GM12878 (cell line): ENCODE results near the gene SERTAD2. TPM values are rescaled to one million over a fixed set of nuclear protein-coding genes. Genes with fewer than 3 reads are reported as not detected.

ENCODE experiments used
- ATAC-seq: fragments of 200-7000 bp; cut with Tn5 transposase; 3 replicates; pipeline ENCODE4 v1.9.1; 2020; ENCODE audit warnings: mild to moderate bottlenecking, moderate library complexity
- BruUV-seq: library from RNA; stranded (reverse); fragments of 400-500 nt; replicated peaks from 2 replicates; lab custom pipeline; 2021; lab: Mats Ljungman, UMichigan
- CTCF ChIA-PET: fragments of 300-600 bp; sonication (Branson Sonifier 250); formaldehyde crosslinking; extraction: SDS; loops from one replicate; lab custom pipeline; 2021; ENCODE audit warnings: inconsistent platforms; lab: Yijun Ruan, JAX
- POLR2A ChIA-PET: fragments of 350-600 bp; formaldehyde crosslinking; extraction: SDS; loops from one replicate; lab custom pipeline; 2021; ENCODE audit warnings: inconsistent platforms; lab: Charles Lee
- RAD21 ChIA-PET: fragments of 300-600 bp; sonication (Branson Sonifier 250); formaldehyde crosslinking; loops from one replicate; lab custom pipeline; 2023; ENCODE audit warnings: antibody characterized with exemption; ENCODE audit not compliant: unreplicated experiment; lab: Charles Lee
- SMC1A ChIA-PET: fragments of 300-600 bp; sonication (Branson Sonifier 250); formaldehyde crosslinking; loops from one replicate; lab custom pipeline; 2023; ENCODE audit not compliant: unreplicated experiment, uncharacterized antibody; lab: Charles Lee
- DNase-seq: peaks from one replicate; pipeline ENCODE4 v3.0.0-alpha.2; 2011; ENCODE audit warnings: low read depth, low spot score
- FAIRE-seq: peaks from 3 replicates; lab custom pipeline; 2011; peaks lifted over from hg19 to GRCh38; lab: Jason Lieb, UNC
- H2AFZ ChIP-seq: 2 replicates; pipeline ENCODE4 v1.6.0; 2011; ENCODE audit warnings: low read depth, low read length, control low read depth; ENCODE audit not compliant: control insufficient read depth
- H3K27ac ChIP-seq: 2 replicates; pipeline ENCODE4 v1.5.1; 2011; ENCODE audit warnings: control low read depth; ENCODE audit not compliant: control insufficient read depth, insufficient read depth
- H3K27me3 ChIP-seq, 2 experiments: replicated peaks in 1 of 2; 2 replicates each; pipeline versions ENCODE4 v1.6.0 to v1.6.1; 2011; ENCODE audit warnings: low read length in 1 of 2; ENCODE audit not compliant: control insufficient read depth in 2 of 2, insufficient read depth in 2 of 2
- H3K36me3 ChIP-seq, 2 experiments: 2 replicates each; pipeline ENCODE4 v1.5.1; 2011; ENCODE audit warnings: low read length in 1 of 2; ENCODE audit not compliant: control insufficient read depth in 2 of 2, insufficient read depth in 2 of 2
- H3K4me1 ChIP-seq: 2 replicates; pipeline ENCODE4 v1.6.1; 2011; ENCODE audit warnings: mild to moderate bottlenecking, low read length, moderate library complexity, mixed read lengths; ENCODE audit not compliant: control insufficient read depth, insufficient read depth
- H3K4me2 ChIP-seq: 2 replicates; pipeline ENCODE4 v1.6.0; 2011; ENCODE audit warnings: control low read depth; ENCODE audit not compliant: control insufficient read depth, insufficient read depth
- H3K4me3 ChIP-seq: fragments of 200-600 bp; sonication (generic); 2 replicates; pipeline ENCODE4 v1.5.1; 2016
- H3K79me2 ChIP-seq: 2 replicates; pipeline ENCODE4 v1.6.0; 2011; ENCODE audit warnings: low read length; ENCODE audit not compliant: control insufficient read depth, insufficient read depth
- H3K9ac ChIP-seq: 2 replicates; pipeline ENCODE4 v1.8.0; 2011; ENCODE audit warnings: low read length, control low read depth, mixed read lengths; ENCODE audit not compliant: control insufficient read depth, insufficient read depth
- H3K9me3 ChIP-seq: replicated peaks from 3 replicates; pipeline ENCODE4 v1.5.1; 2011; ENCODE audit warnings: mild to moderate bottlenecking, low read length; ENCODE audit not compliant: control insufficient read depth, insufficient read depth
- H4K20me1 ChIP-seq: 2 replicates; pipeline ENCODE4 v1.6.0; 2011; ENCODE audit not compliant: control insufficient read depth, insufficient read depth
- CHD1 ChIP-seq: IDR thresholded peaks from 2 replicates; pipeline ENCODE4 v1.6.1; 2012; ENCODE audit warnings: low read depth, low read length, improper control_type of control experiment
- EGR1 ChIP-seq, 2 experiments: IDR thresholded peaks; 1 replicate in 1 of 2; 2 replicates in 1 of 2; pipeline ENCODE4 v1.6.1; 2011 to 2012; ENCODE audit warnings: low read depth in 2 of 2, low read length in 2 of 2, borderline replicate concordance in 1 of 2, mild to moderate bottlenecking in 1 of 2, moderate library complexity in 1 of 2
- HDGF ChIP-seq: fragments of 450-650 bp; IDR thresholded peaks from 2 replicates; pipeline ENCODE4 v1.6.1; 2016; ENCODE audit warnings: antibody characterized with exemption
- MTA2 ChIP-seq: fragments of 450-650 bp; IDR thresholded peaks from 2 replicates; pipeline ENCODE4 v1.6.1; 2016; ENCODE audit warnings: low read depth, mild to moderate bottlenecking, moderate library complexity
- NFXL1 ChIP-seq: fragments of 450-650 bp; IDR thresholded peaks from 2 replicates; pipeline ENCODE4 v1.6.1; 2017; ENCODE audit warnings: antibody characterized with exemption, mild to moderate bottlenecking, borderline replicate concordance
- WGBS: methylation state at CpG from one replicate; pipeline ENCODE4 v1.1.6; 2016; ENCODE audit warnings: low lambda C conversion rate; ENCODE audit not compliant: insufficient replicate concordance, insufficient coverage; ENCODE audit errors: missing lambda C conversion rate; 5-methylcytosine and 5-hydroxymethylcytosine counted together
- in situ Hi-C: fragments of 300-500 bp; cut with MboI; formaldehyde crosslinking; loops from 9 replicates; pipeline ENCODE4 v1.14.3; 2018; ENCODE audit warnings: mixed read lengths
- intact Hi-C: fragments of 100-400 bp; cut with micrococcal nuclease; formaldehyde crosslinking; loops from one replicate; pipeline ENCODE4 v1.14.2; 2022; ENCODE audit not compliant: unreplicated experiment
- polyA plus RNA-seq, 11 experiments: library from polyadenylated mRNA; depleted of rRNA in 4 of 11; unstranded in 6 of 11; stranded (reverse) in 5 of 11; fragments of >200 nt; fragmentation: Nextera tagmentation in 4 of 11; fragmentation: Illumina TruSeq in 1 of 11; extraction: Ambion mirVana in 4 of 11; extraction: Trizol in 1 of 11; gene quantifications; 1 replicate in 1 of 11; 2 replicates in 10 of 11; pipeline versions ENCODE4 v1.2.1 to v1.2.3, GENCODE V29; 2011 to 2016; ENCODE audit warnings: inconsistent platforms in 2 of 11, missing spikeins in 2 of 11, low read depth in 1 of 11
- total RNA-seq, 4 experiments: library from RNA; depleted of rRNA in 3 of 4; stranded (reverse); fragments of >200 nt in 3 of 4; fragmentation: Illumina TruSeq in 1 of 4; extraction: Trizol in 1 of 4; gene quantifications; 2 replicates each; pipeline versions ENCODE4 v1.2.1 to v1.2.3, GENCODE V29; 2013 to 2021
- TF ChIP-seq, protein P1 (sequence below): fragments of 450-650 bp; IDR thresholded peaks from 2 replicates; pipeline ENCODE4 v1.6.1; 2017; ENCODE audit warnings: low read depth, mild to moderate bottlenecking, moderate library complexity

SERTAD2 gene
- total and polyA plus RNA-seq, 10 of the 15 experiments (the other 5 are each of a cell fraction or from before 2014, with no cell fraction given), result 7.9 to 28.7 (median 20.1) TPM

DNA sequence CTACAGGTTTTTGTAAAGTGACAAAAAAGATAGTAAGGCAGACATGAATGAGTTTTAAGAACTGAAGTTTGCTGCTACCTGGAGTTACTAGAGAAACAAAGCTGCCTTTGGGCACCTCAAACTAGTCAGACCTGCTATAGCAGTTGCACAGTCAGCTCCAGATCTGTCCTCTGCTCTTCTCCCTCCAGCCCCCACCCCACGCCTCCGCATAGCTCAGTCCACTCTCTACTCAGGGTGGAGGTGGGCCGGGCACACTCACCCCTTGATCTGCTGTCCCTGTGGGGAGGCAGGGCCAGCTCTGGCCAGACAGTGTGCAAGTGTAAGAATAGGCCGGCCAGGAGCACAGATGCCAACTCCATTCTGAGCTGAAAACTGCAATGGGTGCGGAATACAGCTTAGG, 4.1 kb downstream of the SERTAD2 start:
- in situ Hi-C loops, result loop anchor here (10.0 kb wide), 1 partner anchor 185 kb away; no protein-coding TSS in a partner anchor

DNA sequence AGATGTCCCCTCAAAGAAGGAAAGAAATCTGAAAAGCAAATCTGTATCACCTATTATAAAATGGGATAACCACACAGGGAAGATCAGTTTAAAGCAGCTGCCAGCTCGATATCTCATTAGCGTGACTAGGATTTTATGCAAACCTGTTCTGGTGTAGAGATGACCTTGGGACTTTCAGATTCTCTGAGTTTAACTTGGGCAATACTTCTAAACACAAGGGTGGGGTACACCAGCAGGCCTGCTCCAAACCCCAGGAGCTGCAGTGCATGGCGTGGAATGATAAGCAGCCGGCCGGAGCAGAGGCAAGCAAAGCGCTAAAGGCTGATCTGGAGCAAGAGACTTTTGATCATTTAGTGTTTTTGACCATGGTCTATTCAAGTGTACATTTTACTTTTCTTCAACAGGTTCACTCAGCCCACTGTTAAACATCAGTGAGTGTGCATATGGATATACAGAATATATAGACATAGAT, 4.7 kb downstream of the SERTAD2 start:
- intact Hi-C loops, result loop anchor here (5.0 kb wide), 1 partner anchor 393 kb away; no protein-coding TSS in a partner anchor

More for the DNA sequence above, 4.1 kb downstream of the SERTAD2 start:
- no peak for DNase-seq
- Histone ChIP-seq H4K20me1 (0 out of 2 replicates have a peak, but pooled peaks cover 4% of the 10 kb centered on the region), H2AFZ (no peak overlapping the region), H3K79me2 (peaks cover 98% of the 10 kb centered on the region), H3K27ac (peak overlapping the region; percentile 77), H3K9ac (peak overlapping the region; percentile 52), H3K4me2 (peak overlapping the region; percentile 82), H3K4me3 (peak overlapping the region; percentile 72; the same call in 1 of the 2 replicates), H3K27me3 (no peaks in the 10 kb centered on the region), H3K9me3 (no peaks in the 10 kb centered on the region), H3K36me3 (no peaks in the 10 kb centered on the region), H3K4me1 (peaks cover 14% of the 10 kb centered on the region)
- ChIA-PET CTCF (interaction anchor here (0.6 to 14.2 kb wide), 23 partner anchors 13 to 319 kb away, joined by 3 to 154 read pairs (median 10); partner anchors contain the start of gene AFTPH), RAD21 (interaction anchor here (0.7 to 15.4 kb wide), 36 partner anchors 11 to 405 kb away, joined by 3 to 514 read pairs (median 6); partner anchors contain the start of gene AFTPH), POLR2A (interaction anchor here (0.5 to 11.4 kb wide), 26 partner anchors 9 to 265 kb away, joined by 3 to 195 read pairs (median 6); no protein-coding TSS in a partner anchor), SMC1A (interaction anchor here (0.9 to 33.0 kb wide), 37 partner anchors 9 to 389 kb away, joined by 3 to 945 read pairs (median 4); no protein-coding TSS in a partner anchor)
- BruUV-seq, result no TSS peak
- peak; percentile 31 for ATAC-seq
- TF ChIP-seq NFXL1 (no peak), CHD1 (0 out of 2 replicates have a peak, but pooled peaks have one; percentile 42), HDGF (peak; percentile 43; the same call in 1 of the 2 replicates)
- WGBS, result 23% methylated on average over 5 of the region's 5 CpGs
- no peak for FAIRE-seq
- intact Hi-C loops, result loop anchor here (5.0 kb wide), 3 partner anchors 268 to 393 kb away; partner anchors contain the start of gene SLC1A4

More for the DNA sequence above, 4.7 kb downstream of the SERTAD2 start:
- ATAC-seq, result peak; percentile 8
- no peak for DNase-seq
- H3K4me1 ChIP-seq, result peaks cover 14% of the 10 kb centered on the region
- ChIA-PET POLR2A (interaction anchor here (0.5 to 11.4 kb wide), 24 partner anchors 8 to 266 kb away, joined by 3 to 195 read pairs (median 8); no protein-coding TSS in a partner anchor), CTCF (interaction anchor here (0.6 to 14.2 kb wide), 23 partner anchors 10 to 318 kb away, joined by 3 to 154 read pairs (median 10); partner anchors contain the start of gene AFTPH), RAD21 (interaction anchor here (0.7 to 15.4 kb wide), 36 partner anchors 11 to 406 kb away, joined by 3 to 514 read pairs (median 6); partner anchors contain the start of gene AFTPH), SMC1A (interaction anchor here (0.6 to 33.0 kb wide), 40 partner anchors 9 to 389 kb away, joined by 3 to 945 read pairs (median 4); no protein-coding TSS in a partner anchor)
- no peaks in the 10 kb centered on the region for H3K9me3 ChIP-seq
- H3K27me3 ChIP-seq, result no peaks in the 10 kb centered on the region
- BruUV-seq, result no TSS peak
- peak overlapping the region; percentile 72 for H3K4me3 ChIP-seq
- TF ChIP-seq, protein P1, sequence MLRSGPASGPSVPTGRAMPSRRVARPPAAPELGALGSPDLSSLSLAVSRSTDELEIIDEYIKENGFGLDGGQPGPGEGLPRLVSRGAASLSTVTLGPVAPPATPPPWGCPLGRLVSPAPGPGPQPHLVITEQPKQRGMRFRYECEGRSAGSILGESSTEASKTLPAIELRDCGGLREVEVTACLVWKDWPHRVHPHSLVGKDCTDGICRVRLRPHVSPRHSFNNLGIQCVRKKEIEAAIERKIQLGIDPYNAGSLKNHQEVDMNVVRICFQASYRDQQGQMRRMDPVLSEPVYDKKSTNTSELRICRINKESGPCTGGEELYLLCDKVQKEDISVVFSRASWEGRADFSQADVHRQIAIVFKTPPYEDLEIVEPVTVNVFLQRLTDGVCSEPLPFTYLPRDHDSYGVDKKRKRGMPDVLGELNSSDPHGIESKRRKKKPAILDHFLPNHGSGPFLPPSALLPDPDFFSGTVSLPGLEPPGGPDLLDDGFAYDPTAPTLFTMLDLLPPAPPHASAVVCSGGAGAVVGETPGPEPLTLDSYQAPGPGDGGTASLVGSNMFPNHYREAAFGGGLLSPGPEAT, result 0 out of 2 replicates have a peak, but pooled peaks have one; percentile 38
- TF ChIP-seq EGR1 (IDR thresholded peaks at IDR 0.05; ENCODE audit: borderline replicate concordance in 1 of 2, low read depth in 2 of 2, low read length in 2 of 2) (no peak), MTA2 (0 out of 2 replicates have a peak, but pooled peaks have one; percentile 14)
- peak overlapping the region; percentile 52 for H3K9ac ChIP-seq
- in situ Hi-C loops, result loop anchor here (10.0 kb wide), 1 partner anchor 186 kb away; no protein-coding TSS in a partner anchor
- 64% methylated on average over 6 of the region's 6 CpGs for WGBS
- 0 out of 2 replicates have a peak, but pooled peaks cover 4% of the 10 kb centered on the region for H4K20me1 ChIP-seq
- H3K4me2 ChIP-seq, result peak overlapping the region; percentile 82
- H3K27ac ChIP-seq, result peak overlapping the region; percentile 77
- H3K36me3 ChIP-seq, result no peaks in the 10 kb centered on the region
- no peak for FAIRE-seq
- no peak overlapping the region for H2AFZ ChIP-seq
- peaks cover 98% of the 10 kb centered on the region for H3K79me2 ChIP-seq
